Measurements from ENCODE around the gene CASZ1. TPM values are rescaled to one million over a fixed set of nuclear protein-coding genes. Genes with fewer than 3 reads are reported as not detected.

Gene CASZ1
- total RNA-seq, 1 experiment from 2014 or later, result 2.3 TPM

- peaks cover 68% of the 10 kb centered on the region for H3K4me1 ChIP-seq
- no peaks in the 10 kb centered on the region for H3K36me3 ChIP-seq
- H3K27ac ChIP-seq, result peak overlapping the region; percentile 85
These were observed 118.0 kb downstream of the CASZ1 start for GRCh38 chr1:10678402-10678801.

GRCh38 chr1:10677491-10678391, 118.7 kb downstream of the CASZ1 start:
- Histone ChIP-seq H3K36me3 (no peaks in the 10 kb centered on the region), H3K4me1 (peaks cover 63% of the 10 kb centered on the region), H3K27ac (no peak overlapping the region), H3K9me3 (replicated peaks) (no peaks in the 10 kb centered on the region), H3K27me3 (no peaks in the 10 kb centered on the region), H3K4me3 (peak overlapping the region; percentile 36; the same call in 1 of the 2 replicates)
- DNase-seq, result peak in 1 of 2 experiments; percentile 44

More at GRCh38 chr1:10678402-10678801, 118.0 kb downstream of the CASZ1 start:
- no peak for DNase-seq
- H3K27me3 ChIP-seq, result no peaks in the 10 kb centered on the region
- peak overlapping the region; percentile 36 for H3K4me3 ChIP-seq
- no peaks in the 10 kb centered on the region for H3K9me3 ChIP-seq (replicated peaks)

GRCh38 chr1:10676963-10677362, 119.5 kb downstream of the CASZ1 start:
- H3K27ac ChIP-seq, result no peak overlapping the region
- no peaks in the 10 kb centered on the region for H3K36me3 ChIP-seq
- H3K9me3 ChIP-seq (replicated peaks), result no peaks in the 10 kb centered on the region
- H3K4me3 ChIP-seq, result no peak overlapping the region
- H3K4me1 ChIP-seq, result peaks cover 56% of the 10 kb centered on the region
- no peaks in the 10 kb centered on the region for H3K27me3 ChIP-seq
- DNase-seq, result no peak

GRCh38 chr1:10675813-10676212, 120.6 kb downstream of the CASZ1 start:
- no peaks in the 10 kb centered on the region for H3K9me3 ChIP-seq (replicated peaks)
- no peaks in the 10 kb centered on the region for H3K36me3 ChIP-seq
- peaks cover 8% of the 10 kb centered on the region; the same call in 1 of the 2 replicates for H3K27me3 ChIP-seq
- DNase-seq, result no peak
- H3K27ac ChIP-seq, result no peak overlapping the region
- H3K4me1 ChIP-seq, result peaks cover 44% of the 10 kb centered on the region
- no peak overlapping the region for H3K4me3 ChIP-seq

- DNase-seq, result peak in 1 of 2 experiments; percentile 41
- H3K4me1 ChIP-seq, result peaks cover 37% of the 10 kb centered on the region
- no peaks in the 10 kb centered on the region for H3K36me3 ChIP-seq
- H3K27me3 ChIP-seq, result peaks cover 9% of the 10 kb centered on the region; the same call in 1 of the 2 replicates
- H3K4me3 ChIP-seq, result no peak overlapping the region
- no peak overlapping the region for H3K27ac ChIP-seq
- no peaks in the 10 kb centered on the region for H3K9me3 ChIP-seq (replicated peaks)
These were observed 121.5 kb downstream of the CASZ1 start for GRCh38 chr1:10674700-10675609.

- no peaks in the 10 kb centered on the region for H3K36me3 ChIP-seq
- H3K9me3 ChIP-seq (replicated peaks), result no peaks in the 10 kb centered on the region
- no peak for DNase-seq
- H3K4me1 ChIP-seq, result peaks cover 32% of the 10 kb centered on the region
- H3K27me3 ChIP-seq, result peaks cover 9% of the 10 kb centered on the region; the same call in 1 of the 2 replicates
- H3K27ac ChIP-seq, result no peak overlapping the region
- H3K4me3 ChIP-seq, result no peak overlapping the region
These were observed 122.2 kb downstream of the CASZ1 start for GRCh38 chr1:10674222-10674621.

- Histone ChIP-seq H3K27me3 (peaks cover 9% of the 10 kb centered on the region; the same call in 1 of the 2 replicates), H3K9me3 (replicated peaks) (no peaks in the 10 kb centered on the region), H3K27ac (no peak overlapping the region), H3K4me1 (peaks cover 29% of the 10 kb centered on the region), H3K4me3 (no peak overlapping the region), H3K36me3 (no peaks in the 10 kb centered on the region)
- no peak for DNase-seq
These were observed 123.2 kb downstream of the CASZ1 start for GRCh38 chr1:10673109-10673711.

- peaks cover 27% of the 10 kb centered on the region for H3K4me1 ChIP-seq
- H3K36me3 ChIP-seq, result no peaks in the 10 kb centered on the region
- H3K27ac ChIP-seq, result no peak overlapping the region
- no peaks in the 10 kb centered on the region for H3K9me3 ChIP-seq (replicated peaks)
- H3K4me3 ChIP-seq, result no peak overlapping the region
- peaks cover 9% of the 10 kb centered on the region; the same call in 1 of the 2 replicates for H3K27me3 ChIP-seq
- DNase-seq, result no peak
These were observed 123.9 kb downstream of the CASZ1 start for GRCh38 chr1:10672343-10673050.

- no peaks in the 10 kb centered on the region for H3K9me3 ChIP-seq (replicated peaks)
- no peaks in the 10 kb centered on the region for H3K36me3 ChIP-seq
- DNase-seq, result no peak
- H3K27me3 ChIP-seq, result peaks cover 15% of the 10 kb centered on the region; the same call in 1 of the 2 replicates
- H3K4me3 ChIP-seq, result no peak overlapping the region
- peaks cover 24% of the 10 kb centered on the region for H3K4me1 ChIP-seq
- H3K27ac ChIP-seq, result no peak overlapping the region
These were observed 124.7 kb downstream of the CASZ1 start for GRCh38 chr1:10671622-10672342.

- no peak overlapping the region for H3K4me3 ChIP-seq
- no peak overlapping the region for H3K27ac ChIP-seq
- no peak for DNase-seq
- H3K36me3 ChIP-seq, result no peaks in the 10 kb centered on the region
- peaks cover 20% of the 10 kb centered on the region for H3K4me1 ChIP-seq
- H3K27me3 ChIP-seq, result peaks cover 15% of the 10 kb centered on the region; the same call in 1 of the 2 replicates
- H3K9me3 ChIP-seq (replicated peaks), result no peaks in the 10 kb centered on the region
These were observed 125.4 kb downstream of the CASZ1 start for GRCh38 chr1:10671090-10671489.

GRCh38 chr1:10670190-10670589, 126.3 kb downstream of the CASZ1 start:
- Histone ChIP-seq H3K4me3 (no peak overlapping the region), H3K27ac (no peak overlapping the region), H3K4me1 (peaks cover 20% of the 10 kb centered on the region), H3K36me3 (no peaks in the 10 kb centered on the region), H3K9me3 (replicated peaks) (no peaks in the 10 kb centered on the region), H3K27me3 (peaks cover 15% of the 10 kb centered on the region; the same call in 1 of the 2 replicates)
- no peak for DNase-seq

GRCh38 chr1:10669570-10669969, 126.9 kb downstream of the CASZ1 start:
- no peak overlapping the region for H3K4me3 ChIP-seq
- H3K4me1 ChIP-seq, result peaks cover 14% of the 10 kb centered on the region
- no peak overlapping the region for H3K27ac ChIP-seq
- H3K27me3 ChIP-seq, result peaks cover 15% of the 10 kb centered on the region; the same call in 1 of the 2 replicates
- H3K36me3 ChIP-seq, result no peaks in the 10 kb centered on the region
- DNase-seq, result no peak
- H3K9me3 ChIP-seq (replicated peaks), result no peaks in the 10 kb centered on the region

Measured in SJCRH30 (cell line).